SU-DHL-6 (cell line): Measurements from ENCODE around the gene PEX7.

Source experiments
- CTCF ChIP-seq: fragments of 200-600 bp; sonication (generic); IDR thresholded peaks from one replicate; pipeline ENCODE4 v1.5.1; 2017; ENCODE audit warnings: antibody characterized with exemption, mild to moderate bottlenecking, low read length, moderate library complexity; ENCODE audit not compliant: insufficient read depth, poor library complexity, severe bottlenecking
- EZH2phosphoT487 ChIP-seq: fragments of 200-600 bp; sonication (generic), shearing (Covaris generic); conservative IDR thresholded peaks from 2 replicates; pipeline ENCODE4 v1.6.1; 2018; ENCODE audit warnings: mild to moderate bottlenecking, antibody characterized with exemption, low read length, moderate library complexity, mixed read lengths

- TF ChIP-seq CTCF (no peak), EZH2phosphoT487 (no peak)
Observed at GRCh38 chr6:136920671-136921380, 98.4 kb downstream of the PEX7 start.
